A549 treated with CORT108297 at 1 μM for 4 hours (cell line): ENCODE results near the gene DNAJC9. TPM values are rescaled to one million over a fixed set of nuclear protein-coding genes. Genes with fewer than 3 reads are reported as not detected.

Experiments
- total RNA-seq: library from RNA; stranded (reverse); fragments of 200-300 nt; extraction: Qiagen RNA extraction; gene quantifications from 5 replicates; pipeline ENCODE4 v1.2.3, GENCODE V29; 2022

The DNAJC9 gene, protein sequence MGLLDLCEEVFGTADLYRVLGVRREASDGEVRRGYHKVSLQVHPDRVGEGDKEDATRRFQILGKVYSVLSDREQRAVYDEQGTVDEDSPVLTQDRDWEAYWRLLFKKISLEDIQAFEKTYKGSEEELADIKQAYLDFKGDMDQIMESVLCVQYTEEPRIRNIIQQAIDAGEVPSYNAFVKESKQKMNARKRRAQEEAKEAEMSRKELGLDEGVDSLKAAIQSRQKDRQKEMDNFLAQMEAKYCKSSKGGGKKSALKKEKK
- 49.2 to 53.1 TPM (median 50.1 TPM) in 5 replicates for total RNA-seq

DNA sequence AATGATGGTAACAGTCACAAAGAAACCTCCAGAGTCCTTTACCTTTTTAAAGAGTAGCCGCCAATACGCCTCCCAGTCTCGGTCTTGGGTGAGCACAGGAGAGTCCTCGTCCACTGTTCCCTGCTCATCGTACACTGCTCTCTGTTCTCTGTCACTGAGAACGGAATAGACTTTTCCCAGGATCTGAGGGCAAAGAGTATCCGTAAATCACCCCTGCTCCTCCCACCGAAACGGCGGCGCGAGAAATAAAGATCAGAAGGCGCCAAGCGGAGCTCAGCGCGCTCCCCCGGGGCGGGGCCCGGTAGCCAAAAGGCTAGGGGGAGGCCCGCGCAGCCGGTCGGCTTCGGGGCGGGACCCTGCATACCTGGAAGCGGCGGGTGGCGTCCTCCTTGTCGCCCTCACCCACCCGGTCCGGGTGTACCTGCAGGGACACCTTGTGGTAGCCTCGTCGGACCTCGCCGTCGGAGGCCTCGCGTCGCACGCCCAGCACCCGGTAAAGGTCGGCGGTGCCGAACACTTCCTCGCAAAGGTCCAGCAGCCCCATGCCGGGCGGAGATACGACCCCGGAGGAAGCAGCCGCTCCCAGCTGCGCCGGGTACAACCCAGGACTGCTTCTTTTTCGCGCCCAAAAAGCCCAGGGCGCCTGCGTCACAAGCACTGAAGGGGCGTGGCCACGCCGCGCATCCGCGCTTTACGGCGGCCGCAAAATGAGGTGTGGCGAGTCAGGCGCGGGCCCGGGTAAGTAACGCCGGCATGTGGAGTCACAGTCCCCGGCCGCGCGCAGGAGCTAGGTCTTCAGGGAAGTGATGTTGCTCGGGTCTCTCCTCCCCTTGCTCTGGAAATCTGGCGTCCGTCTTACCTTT is at the start of gene DNAJC9:
DNAJC9 (minus strand) TSS at position 610 of the 863 bp plus-strand sequence; CDS start at position 544, 66 bp downstream.

DNA sequence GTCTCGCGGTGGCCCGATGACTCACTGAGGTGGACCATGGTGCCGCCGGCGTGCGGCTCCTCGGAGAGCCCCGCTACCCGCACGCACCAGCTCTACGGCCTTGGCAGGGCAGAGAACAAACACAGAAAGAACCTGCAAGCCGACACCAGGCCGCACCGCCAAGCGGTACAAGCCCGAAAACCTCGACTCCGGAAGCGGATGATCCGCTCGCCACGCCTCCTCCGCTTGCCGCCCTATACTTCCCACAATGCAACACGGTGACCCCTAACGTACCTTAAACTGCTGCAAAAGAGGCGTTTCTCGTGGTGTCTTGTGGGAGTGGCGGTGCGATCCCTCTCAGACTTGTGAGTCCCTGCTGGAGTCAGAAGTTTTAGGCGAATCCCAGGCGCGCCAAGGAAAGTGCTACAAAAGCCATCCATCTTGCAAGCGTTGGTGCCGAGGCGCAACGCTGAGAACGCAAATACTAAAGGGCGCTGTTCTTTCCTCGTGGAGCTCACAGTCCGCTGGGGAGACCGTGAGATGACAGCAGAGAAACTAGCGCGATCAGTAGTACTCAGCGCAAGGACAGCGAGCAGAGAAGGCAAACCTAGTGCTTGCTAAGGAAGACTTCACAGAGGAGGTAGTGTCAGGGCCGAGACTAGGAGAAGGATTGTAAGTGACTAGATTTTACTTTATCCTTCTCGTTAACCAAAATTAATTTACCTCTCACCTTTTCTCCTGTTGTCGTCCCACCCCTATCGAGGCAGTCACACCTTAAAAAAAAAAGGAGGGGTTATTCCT is 5.6 kb upstream of the DNAJC9 start, which contains the start of gene MRPS16:
MRPS16 (minus strand) TSS at position 200 of the 780 bp plus-strand sequence; CDS start at position 38, 162 bp downstream.

Other genes starting within 250 kb of the DNAJC9 start
- 19.0 to 33.1 TPM (median 22.2 TPM) in 5 replicates for gene P4HA1, start 150.4 kb downstream of the DNAJC9 start, total RNA-seq
- 2.5 to 3.4 TPM (median 3.0 TPM) in 5 replicates for gene NUDT13, start 136.8 kb downstream of the DNAJC9 start, total RNA-seq
- gene ECD, start 79.2 kb downstream of the DNAJC9 start, total RNA-seq: 24.0 to 30.5 TPM (median 25.2 TPM) in 5 replicates
- gene FAM149B1, start 79.1 kb downstream of the DNAJC9 start, total RNA-seq: 6.6 to 7.9 TPM (median 7.1 TPM) in 5 replicates
- gene MRPS16, start 5.4 kb upstream of the DNAJC9 start, total RNA-seq: 125 to 186 TPM (median 176 TPM) in 5 replicates
- 0.10 to 0.25 TPM (median 0.21 TPM) in 5 replicates for gene CFAP70, start 111.6 kb upstream of the DNAJC9 start, total RNA-seq
- 108 to 121 TPM (median 113 TPM) in 5 replicates for gene ANXA7, start 166.8 kb upstream of the DNAJC9 start, total RNA-seq
- 0.33 to 0.71 TPM (median 0.40 TPM) in 5 replicates for gene MSS51, start 186.3 kb upstream of the DNAJC9 start, total RNA-seq
- gene PPP3CB, start 248.8 kb upstream of the DNAJC9 start, total RNA-seq: 16.0 to 20.4 TPM (median 17.8 TPM) in 5 replicates